ENCODE results near the gene CCDC110. TPM values are rescaled to one million over a fixed set of nuclear protein-coding genes. Genes with fewer than 3 reads are reported as not detected.

CCDC110 gene
- total and polyA plus RNA-seq, 7 donors = 0.07 to 7.0 (median 0.65) TPM

- Histone ChIP-seq H3K27ac (no peak overlapping the region), H3K4me3 (no peak overlapping the region), H3K27me3 (ENCODE audit: insufficient read depth in 3 of 3, low read length in 2 of 3) (no peaks in the 10 kb centered on the region), H3K9me3 (no peaks in the 10 kb centered on the region), H3K36me3 (ENCODE audit: insufficient read depth in 1 of 2, low read depth in 1 of 2) (no peaks in the 10 kb centered on the region), H3K4me1 (no peaks in the 10 kb centered on the region)
- ATAC-seq (no peak), DNase-seq (no peak)
- intact Hi-C loops (cut with DNase I) = no loop called here
- no peak for TF ChIP-seq CTCF (IDR thresholded peaks at IDR 0.05)
Observed at GRCh38 chr4:185437809-185438208, 33.7 kb downstream of the CCDC110 start.

- DNase-seq = no peak
- no peak overlapping the region for H3K4me3 ChIP-seq
- no peak for TF ChIP-seq CTCF (IDR thresholded peaks at IDR 0.05)
- H3K4me1 ChIP-seq = no peaks in the 10 kb centered on the region
- no peaks in the 10 kb centered on the region for H3K36me3 ChIP-seq (ENCODE audit: insufficient read depth in 1 of 2, low read depth in 1 of 2)
- intact Hi-C loops (cut with DNase I) = no loop called here
- no peak overlapping the region for H3K27ac ChIP-seq
- H3K27me3 ChIP-seq (ENCODE audit: insufficient read depth in 3 of 3, low read length in 2 of 3) = no peaks in the 10 kb centered on the region
- ATAC-seq = no peak
- H3K9me3 ChIP-seq = no peaks in the 10 kb centered on the region
Observed at GRCh38 chr4:185435466-185435865, 36.1 kb downstream of the CCDC110 start.

GRCh38 chr4:185429660-185430059, 41.9 kb downstream of the CCDC110 start:
- DNase-seq (no peak), ATAC-seq (no peak)
- H3K4me3 ChIP-seq = no peak overlapping the region
- peaks cover 7% of the 10 kb centered on the region for H3K4me1 ChIP-seq
- WGBS, 3 donors = 51 to 80% (median 58%) methylated on average over 5 of the region's 5 CpGs
- no peak for TF ChIP-seq CTCF (IDR thresholded peaks at IDR 0.05)
- H3K36me3 ChIP-seq (ENCODE audit: insufficient read depth in 1 of 2, low read depth in 1 of 2) = no peaks in the 10 kb centered on the region
- no peaks in the 10 kb centered on the region for H3K9me3 ChIP-seq
- H3K27me3 ChIP-seq (ENCODE audit: insufficient read depth in 3 of 3, low read length in 2 of 3) = no peaks in the 10 kb centered on the region
- no peak overlapping the region for H3K27ac ChIP-seq
- intact Hi-C loops (cut with DNase I) = loop anchor here (5.0 kb wide), 1 partner anchor 38 kb away; no protein-coding TSS in a partner anchor

- Histone ChIP-seq H3K27ac (no peak overlapping the region), H3K27me3 (ENCODE audit: insufficient read depth in 3 of 3, low read length in 2 of 3) (no peaks in the 10 kb centered on the region), H3K9me3 (no peaks in the 10 kb centered on the region), H3K4me3 (no peak overlapping the region), H3K36me3 (ENCODE audit: insufficient read depth in 1 of 2, low read depth in 1 of 2) (peaks cover 0 to 6% of the 10 kb centered on the region in 2 donors), H3K4me1 (peaks cover 27% of the 10 kb centered on the region)
- ATAC-seq (no peak), DNase-seq (no peak)
- WGBS, 3 donors = 91 to 92% (median 91%) methylated on average over 22 of the region's 22 CpGs
- TF ChIP-seq CTCF (IDR thresholded peaks at IDR 0.05) = no peak
- intact Hi-C loops (cut with DNase I) = loop anchor here (5.0 kb wide), 1 partner anchor 40 kb away; no protein-coding TSS in a partner anchor
Observed at GRCh38 chr4:185426960-185427688, 44.4 kb downstream of the CCDC110 start.

Measured in psoas muscle (tissue), 8 donors.